Superior temporal gyrus (tissue), 1 donor: ENCODE measurements around the gene LRRC37A3.
"Not testable (repeated sequence)": the region's sequence is repeated elsewhere in the genome, so short reads cannot be mapped to it uniquely, and the experiment has no call there.

ENCODE experiments used
- DNase-seq: peaks from one replicate; pipeline ENCODE4 v3.0.0-alpha.2; 2016; ENCODE audit errors: extremely low spot score

Gene LRRC37A3

GRCh38 chr17:64834060-64834459 is 85.2 kb downstream of the LRRC37A3 start:
- DNase-seq, result not testable (repeated sequence)

GRCh38 chr17:64830631-64831040 is 88.6 kb downstream of the LRRC37A3 start:
- DNase-seq, result not testable (repeated sequence)

DNA sequence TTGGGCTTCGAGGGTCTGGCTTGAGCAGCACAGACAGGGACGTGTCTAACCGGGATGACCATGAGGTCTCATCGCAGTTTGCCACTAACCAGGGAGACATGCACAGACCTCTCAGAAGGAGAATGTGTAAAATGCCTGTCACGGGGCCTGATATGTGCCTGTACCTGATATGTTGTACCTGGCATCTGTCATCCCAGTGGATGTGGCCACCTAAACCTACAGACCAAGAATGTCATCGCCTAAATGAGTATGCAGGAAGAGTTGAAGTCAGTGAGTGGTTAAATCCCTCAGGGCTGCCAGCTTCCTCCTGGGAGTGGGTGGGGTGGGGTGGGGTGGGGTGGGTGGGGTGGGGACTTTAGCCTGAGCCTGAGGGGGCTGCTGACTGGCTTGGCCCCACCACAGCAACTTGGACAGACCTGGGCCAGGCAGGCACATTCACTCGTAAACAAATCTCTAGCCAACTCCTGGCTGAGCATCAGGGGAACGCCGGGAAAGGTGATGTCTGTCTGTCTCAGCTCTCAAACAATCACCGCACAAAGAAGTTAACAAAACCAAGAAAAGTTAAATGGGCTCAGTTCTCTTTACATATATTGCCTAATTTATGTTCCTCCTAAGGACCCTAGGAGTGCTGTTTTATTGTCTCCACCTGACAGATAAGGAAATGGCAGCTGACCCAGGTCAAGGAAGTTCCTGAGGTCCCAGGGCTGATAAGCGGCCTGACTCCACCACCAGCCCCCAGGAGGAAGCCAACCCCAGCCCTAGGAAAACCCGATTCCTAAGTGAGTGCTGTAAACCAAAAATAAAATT is 89.3 kb downstream of the LRRC37A3 start:
- not testable (repeated sequence) for DNase-seq

GRCh38 chr17:64829068-64829467 is 90.2 kb downstream of the LRRC37A3 start:
- DNase-seq, result not testable (repeated sequence)

- DNase-seq, result not testable (repeated sequence)
These were observed 100.4 kb downstream of the LRRC37A3 start for GRCh38 chr17:64818904-64819303.

DNA sequence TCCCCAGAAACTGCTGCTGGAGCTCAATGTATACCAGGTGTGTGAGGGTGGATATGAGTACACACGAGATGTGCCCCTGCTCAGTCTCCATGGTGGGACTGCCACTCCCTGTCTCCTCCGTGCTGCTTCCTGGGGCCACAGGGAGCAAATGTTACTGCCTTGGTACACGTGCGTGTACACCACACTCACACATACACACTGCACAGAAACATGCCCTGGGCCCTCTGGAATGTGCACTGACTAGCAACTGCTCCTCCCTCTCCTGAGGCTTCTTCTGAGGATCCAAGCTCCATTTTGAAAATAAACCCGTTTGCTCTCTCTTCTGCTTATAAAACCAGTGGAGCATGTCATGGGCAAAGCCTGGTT is 103.5 kb downstream of the LRRC37A3 start:
- DNase-seq, result not testable (repeated sequence)

DNA sequence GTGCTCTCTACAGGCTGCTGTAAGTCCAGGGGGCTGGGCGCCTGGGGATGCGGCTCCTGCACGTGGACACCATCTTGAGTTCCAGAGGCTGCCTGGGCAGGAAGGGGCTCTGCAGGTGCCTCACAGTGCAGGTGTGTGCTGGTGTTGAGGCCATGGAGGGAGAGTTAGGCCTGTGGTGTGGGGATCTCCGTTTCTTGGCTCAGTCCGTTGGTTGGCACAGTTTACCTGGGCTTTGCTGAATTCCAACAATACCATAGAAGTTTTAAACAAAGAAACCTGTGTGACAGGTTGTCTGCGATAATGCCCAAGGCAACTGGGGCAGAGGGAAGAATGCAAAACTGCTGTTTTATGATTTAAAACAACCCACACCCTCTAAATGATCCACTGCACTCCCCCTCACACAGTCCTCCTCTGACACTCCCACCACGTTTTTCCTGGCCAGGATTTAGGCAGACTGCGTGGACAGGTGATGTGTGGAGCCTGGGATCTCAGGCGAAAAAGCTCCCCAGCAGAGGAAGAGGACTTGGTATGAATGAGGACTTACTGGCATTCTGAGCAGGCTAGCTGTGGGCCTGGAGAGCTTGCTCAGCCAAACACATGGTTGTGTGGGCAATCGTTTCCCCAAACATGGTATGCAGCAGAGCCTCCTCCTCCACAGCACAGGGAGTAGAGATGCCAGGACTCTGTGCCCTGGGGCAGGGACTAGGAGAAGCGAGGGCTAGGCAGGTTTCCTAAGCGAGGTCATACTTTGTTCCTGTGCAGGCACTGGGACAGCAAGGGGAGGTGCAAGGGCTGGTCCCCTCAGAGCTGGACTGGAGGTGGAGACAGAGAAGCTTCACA is 104.1 kb downstream of the LRRC37A3 start:
- DNase-seq, result not testable (repeated sequence)

DNA sequence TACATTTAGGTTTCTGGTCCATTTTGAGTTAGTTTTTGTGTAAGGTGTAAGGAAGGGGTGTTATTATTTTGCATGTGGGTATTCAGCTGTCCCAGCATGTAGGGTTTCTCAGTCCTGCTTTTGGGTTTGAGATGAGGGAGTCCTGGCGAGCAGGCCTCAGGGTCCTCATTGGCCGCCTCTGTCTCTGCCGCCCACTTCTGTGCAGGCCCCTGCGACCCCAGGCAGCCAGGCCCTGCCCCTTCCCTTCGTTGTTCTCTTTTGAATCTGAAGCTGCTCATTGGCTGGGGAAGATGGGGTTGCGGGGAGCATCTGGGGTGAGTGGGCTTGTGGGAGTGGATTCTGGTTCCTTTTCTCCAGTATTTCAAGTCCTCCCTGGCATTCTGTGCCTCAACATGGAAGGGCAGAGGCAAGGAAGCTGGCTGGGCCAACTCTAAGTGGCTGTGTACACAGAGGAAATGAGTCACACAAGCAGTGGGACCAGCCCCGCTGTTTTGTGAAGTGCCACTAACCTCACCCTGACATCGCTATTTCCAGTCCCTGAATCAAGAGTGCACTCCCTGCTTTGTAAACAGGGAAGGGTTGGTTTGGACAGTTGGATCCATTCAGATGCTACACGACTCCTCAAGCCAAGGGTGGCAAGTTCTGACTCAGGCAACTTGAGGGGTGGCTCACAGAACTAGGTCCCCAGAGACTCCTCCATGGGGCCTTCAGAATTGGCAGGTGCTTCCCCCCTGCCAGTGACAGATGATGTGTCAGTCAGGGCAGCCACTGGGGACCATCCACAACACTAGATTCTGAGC is 110.9 kb downstream of the LRRC37A3 start:
- DNase-seq, result not testable (repeated sequence)
